Activated T-cell treated with anti-CD3 and anti-CD28 coated beads for 48 hours (primary cell): ENCODE results near the gene ZNF804A.
"Not testable (repeated sequence)": the region's sequence is repeated elsewhere in the genome, so short reads cannot be mapped to it uniquely, and the experiment has no call there.

Experiments
- DNase-seq: peaks from one replicate; pipeline ENCODE4 v3.0.0-alpha.2; 2020; ENCODE audit warnings: low read depth

ZNF804A gene

GRCh38 chr2:184728411-184728810 is 130.1 kb downstream of the ZNF804A start:
- DNase-seq: no peak

DNA sequence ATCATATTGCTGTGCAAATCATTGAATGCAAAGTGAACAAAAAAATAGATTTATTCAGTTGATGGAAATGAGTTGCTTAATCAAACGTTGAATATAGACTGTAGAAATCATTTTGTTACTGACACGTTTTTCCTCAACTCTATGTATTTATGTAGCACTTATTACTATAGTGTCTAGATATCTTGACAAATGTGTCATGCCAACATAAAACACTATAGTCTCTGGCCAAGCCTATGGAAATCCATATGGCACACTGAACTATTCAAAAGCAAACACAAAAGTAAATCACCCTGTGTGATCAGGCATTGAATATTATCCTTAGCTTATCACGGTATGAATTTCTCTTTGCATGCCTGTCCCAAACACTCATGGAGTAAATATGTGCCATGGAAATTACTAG is 131.3 kb downstream of the ZNF804A start:
- DNase-seq: no peak

GRCh38 chr2:184730288-184730687 is 132.0 kb downstream of the ZNF804A start:
- no peak for DNase-seq

- DNase-seq: no peak
Measured at GRCh38 chr2:184734338-184734737, 136.0 kb downstream of the ZNF804A start.

DNA sequence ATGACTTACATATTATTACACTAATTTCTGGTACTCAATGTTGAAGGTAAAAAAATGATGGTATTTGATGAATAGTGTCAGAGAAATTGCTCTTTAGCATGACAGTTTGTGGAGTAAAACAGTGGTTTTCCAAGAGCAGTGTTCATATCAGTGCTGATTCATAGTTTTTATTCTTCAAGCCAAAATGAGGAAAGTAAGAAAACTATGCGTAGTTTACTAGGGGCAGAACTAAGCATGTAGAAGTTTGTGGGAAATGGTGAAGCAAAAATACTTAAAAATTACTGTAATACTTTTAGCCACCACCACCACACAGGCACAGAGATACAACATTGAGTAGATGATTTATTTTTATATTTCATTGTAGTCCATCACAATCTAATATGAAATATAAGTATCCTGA is 137.3 kb downstream of the ZNF804A start:
- no peak for DNase-seq

DNA sequence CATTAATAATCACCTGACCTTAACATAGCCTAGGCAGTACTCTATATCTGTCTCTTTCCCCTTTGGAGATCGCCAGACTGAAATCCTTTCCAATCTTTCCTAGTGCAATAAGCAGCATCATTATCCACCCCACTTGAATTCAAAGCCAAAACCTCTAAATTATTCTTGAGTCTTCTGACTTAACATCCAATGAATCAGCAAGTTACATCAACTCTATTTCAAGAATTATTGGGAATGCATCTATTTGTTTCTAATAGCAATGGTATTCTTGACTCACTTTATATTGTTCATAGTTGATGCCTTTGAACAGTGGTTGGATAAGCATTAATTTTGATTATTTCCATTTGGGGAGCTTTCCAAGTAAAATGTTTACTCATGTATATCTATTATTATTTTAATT is 144.8 kb downstream of the ZNF804A start:
- DNase-seq: no peak

DNA sequence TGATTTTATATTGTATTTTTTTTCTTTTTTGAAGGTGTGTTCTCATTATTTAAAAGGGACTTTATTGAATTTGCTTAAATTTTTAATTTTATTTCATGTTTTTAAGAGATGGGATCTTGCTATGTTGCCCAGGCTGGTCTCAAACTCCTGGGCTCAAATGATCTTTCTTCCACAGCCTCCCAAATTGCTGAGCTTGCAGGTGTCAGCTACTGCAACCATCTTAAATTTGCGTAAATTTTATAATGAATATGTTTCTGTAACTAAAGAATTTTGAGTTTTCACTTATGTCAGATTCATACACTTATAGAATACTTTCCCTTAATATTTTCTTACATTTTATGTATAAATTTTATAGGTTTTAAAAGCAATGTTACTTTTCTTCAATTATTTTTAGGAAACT is 157.8 kb downstream of the ZNF804A start:
- no peak for DNase-seq

GRCh38 chr2:184756885-184757284 is 158.6 kb downstream of the ZNF804A start:
- DNase-seq: no peak

DNA sequence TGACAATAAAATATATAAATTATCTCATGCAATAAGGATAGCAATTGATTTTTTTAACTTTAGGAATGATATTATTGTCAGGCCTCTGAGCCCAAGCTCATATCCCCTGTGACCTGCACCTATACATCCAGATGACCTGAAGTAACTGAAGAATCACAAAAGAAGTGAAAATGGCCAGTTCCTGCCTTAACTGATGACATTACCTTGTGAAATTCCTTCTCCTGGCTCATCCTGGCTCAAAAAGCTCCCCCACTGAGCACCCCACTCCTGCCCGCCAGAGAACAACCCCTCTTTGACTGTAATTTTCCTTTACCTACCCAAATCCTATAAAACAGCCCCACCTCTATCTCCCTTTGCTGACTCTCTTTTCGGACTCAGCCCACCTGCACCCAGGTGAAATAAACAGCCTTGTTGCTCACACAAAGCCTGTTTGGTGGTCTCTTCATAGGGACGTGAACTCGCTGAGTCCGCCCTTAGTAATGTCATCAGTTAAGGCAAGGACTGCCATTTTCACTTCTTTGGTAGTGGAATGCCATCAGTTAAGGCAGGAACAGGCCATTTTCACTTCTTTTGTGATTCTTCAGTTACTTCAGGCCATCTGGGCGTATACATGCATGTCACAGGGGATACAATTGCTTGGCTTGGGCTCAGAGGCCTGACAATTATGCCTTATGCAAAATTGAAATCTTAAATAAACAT is 161.4 kb downstream of the ZNF804A start:
- not testable (repeated sequence) for DNase-seq

DNA sequence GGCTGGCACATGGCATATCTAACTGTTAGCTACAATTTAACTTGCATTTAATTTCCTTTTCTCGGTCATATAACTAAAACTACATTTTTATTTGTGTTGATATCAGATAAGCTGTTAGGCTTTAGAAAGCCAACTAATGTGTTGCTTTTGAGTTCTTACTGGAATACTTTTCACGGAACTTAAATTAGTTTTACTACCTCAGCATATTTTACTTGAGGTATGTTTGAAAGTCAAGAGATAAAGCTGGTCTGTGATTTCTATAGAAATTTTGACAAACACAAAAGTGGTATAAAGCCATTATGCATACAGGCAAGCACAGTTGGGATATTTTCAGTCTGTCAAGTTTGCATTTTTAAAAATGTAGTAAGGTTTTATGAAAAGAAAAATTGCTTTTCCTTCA is 162.6 kb downstream of the ZNF804A start:
- DNase-seq: no peak

DNA sequence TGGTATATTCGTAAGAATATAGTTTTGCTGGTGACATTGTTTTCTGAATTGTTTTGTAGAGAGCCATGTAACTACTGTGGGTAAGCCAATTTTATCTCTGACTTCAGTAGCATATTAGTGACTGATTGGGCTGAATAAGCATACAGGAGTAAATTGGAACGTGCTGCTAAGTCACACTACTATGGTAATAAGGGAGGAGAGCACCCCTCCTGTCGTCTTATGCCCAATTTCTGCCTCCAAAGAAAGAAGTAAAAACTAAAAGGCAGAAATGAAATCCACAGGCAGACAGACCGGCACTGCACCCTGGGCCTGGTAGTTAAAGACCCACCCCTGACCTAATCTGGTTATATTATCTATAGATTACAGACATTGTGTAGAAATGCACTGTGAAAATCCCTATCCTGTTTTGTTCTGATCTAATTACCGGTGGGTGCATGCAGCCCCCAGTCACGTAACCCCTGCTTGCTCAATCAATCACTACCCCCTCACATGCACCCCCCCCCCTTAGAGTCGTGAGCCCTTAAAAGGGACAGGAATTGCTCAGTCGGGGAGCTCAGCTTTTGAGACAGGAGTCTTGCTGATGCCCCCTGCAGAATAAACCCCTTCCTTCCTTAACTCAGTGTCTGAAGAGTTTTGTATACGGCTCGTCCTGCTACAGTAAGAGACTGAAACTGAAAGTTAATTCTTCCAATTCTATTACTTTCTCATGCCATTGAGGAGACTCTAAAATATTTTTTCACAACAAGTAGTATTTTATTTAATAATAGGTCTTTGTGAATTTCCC is 167.0 kb downstream of the ZNF804A start:
- DNase-seq: no peak

DNA sequence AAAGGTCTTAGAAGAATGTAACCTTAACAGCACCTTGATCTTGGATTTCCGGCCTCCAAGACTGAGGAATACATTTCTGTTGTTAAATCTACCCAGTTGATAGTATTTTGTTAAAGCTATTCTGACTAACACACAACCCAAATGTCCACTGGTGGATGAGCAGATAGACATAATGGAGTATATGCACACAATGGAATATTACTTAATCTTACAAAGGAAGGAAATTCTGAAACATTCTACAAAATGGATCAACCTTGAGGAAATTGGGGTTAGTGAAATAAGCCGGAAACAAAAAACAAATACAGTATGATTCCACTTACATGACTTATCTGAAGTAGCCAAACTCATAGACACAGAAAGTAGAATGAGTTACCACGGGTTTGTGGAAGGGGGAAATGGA is 168.7 kb downstream of the ZNF804A start:
- DNase-seq: no peak

- no peak for DNase-seq
Measured at GRCh38 chr2:184769023-184769422, 170.7 kb downstream of the ZNF804A start.

GRCh38 chr2:184769686-184770085 is 171.4 kb downstream of the ZNF804A start:
- no peak for DNase-seq

- DNase-seq: no peak
Measured at GRCh38 chr2:184779777-184780176, 181.4 kb downstream of the ZNF804A start.

GRCh38 chr2:184780384-184780783 is 182.1 kb downstream of the ZNF804A start:
- no peak for DNase-seq

DNA sequence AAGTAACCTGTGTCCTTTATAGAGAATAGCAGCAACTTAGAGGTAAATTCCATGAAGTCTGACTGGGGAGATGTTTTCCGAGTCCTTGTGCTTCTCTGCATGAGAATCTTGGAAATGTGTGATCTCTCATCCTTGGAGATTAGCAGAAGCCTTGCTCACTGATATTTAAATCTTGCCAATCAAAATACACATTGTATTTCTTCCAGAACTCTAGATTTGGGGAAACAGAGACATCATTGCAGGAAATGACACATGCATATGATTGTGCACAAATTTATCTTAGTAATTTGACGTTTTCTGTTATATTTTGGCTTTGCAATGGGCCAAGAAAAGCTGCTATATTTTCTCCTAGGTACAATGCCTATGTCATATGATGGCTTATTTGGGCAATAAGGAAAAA is 182.6 kb downstream of the ZNF804A start:
- DNase-seq: no peak

GRCh38 chr2:184783576-184783975 is 185.2 kb downstream of the ZNF804A start:
- DNase-seq: no peak

- DNase-seq: no peak
Measured at GRCh38 chr2:184793176-184793575, 194.8 kb downstream of the ZNF804A start.

- DNase-seq: no peak
Measured at GRCh38 chr2:184799379-184799778, 201.1 kb downstream of the ZNF804A start.

DNA sequence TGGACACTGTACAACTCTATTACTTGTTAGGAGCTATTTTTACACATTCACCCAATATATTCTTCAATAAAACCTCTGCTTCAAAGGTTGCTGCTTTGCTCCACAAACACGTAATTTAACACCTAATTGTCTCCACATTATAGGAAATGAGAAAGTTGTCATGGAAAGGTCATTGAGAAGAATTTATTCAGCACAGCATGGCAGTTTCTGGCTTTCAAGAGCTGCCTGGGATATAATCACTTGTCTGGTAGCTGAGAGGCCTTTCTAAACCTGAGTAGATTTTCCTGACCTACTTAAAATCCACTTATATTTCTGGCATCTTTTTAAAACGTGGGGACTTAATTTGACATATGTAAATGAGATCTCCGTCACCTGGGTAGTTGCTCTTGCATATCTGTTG is 216.1 kb downstream of the ZNF804A start:
- DNase-seq: no peak

DNA sequence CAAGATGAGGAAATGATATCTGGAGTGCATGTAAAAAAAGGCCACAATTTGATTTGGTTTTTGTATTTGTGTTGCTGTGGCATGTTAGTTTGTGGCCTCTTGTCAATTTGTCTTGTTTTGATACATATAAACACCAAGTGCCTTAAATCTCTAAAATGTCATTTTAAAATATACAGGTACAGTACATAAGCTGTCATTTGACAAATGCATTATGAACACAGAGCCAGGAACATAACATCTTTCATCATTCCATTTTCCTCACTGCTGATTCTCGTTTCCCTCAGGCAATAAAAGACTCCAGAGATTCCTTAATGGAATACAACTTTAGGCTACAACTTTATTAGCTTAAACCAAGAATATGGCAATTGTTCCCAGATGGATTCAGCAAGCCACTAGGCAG is 217.5 kb downstream of the ZNF804A start:
- no peak for DNase-seq

DNA sequence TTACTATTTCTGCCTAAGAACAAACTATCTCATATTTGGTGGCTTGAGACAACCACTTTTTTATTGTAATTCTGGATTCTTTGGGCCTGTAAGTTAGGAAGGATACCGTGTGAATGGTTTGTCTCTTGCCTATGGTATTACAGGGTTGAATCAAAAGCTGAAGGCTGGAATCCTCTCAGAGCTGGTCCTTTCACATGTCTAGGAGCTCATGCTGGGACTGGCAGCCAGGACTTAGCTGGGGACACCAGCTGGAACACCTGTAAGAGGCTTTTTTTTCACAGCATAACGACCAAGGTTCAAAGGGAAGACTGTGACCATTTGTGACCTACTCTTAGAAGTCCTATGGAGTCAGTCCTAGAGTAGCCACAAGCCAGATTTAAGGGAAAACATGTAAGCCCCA is 226.3 kb downstream of the ZNF804A start:
- DNase-seq: no peak

DNA sequence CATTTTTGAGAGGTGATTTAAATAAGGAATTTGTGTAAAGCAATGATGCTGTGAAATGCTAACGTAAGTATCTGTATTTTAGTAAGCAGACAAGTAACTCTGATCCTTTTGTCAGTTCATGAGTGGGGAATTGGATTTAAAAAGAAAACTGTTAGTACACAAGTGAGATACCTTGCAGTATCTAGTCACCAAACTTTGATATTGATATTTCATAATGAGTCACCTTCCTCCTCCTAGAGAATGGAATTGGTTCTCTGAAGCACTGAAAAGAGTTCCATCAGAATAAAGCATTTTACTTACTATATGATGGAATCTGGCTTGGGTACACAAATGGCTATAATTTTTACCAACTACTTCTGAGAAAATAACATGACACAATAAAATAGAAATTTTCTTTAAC is 232.2 kb downstream of the ZNF804A start:
- no peak for DNase-seq
